Measurements from ENCODE around the gene SCAMP5. TPM values are rescaled to one million over a fixed set of nuclear protein-coding genes. Genes with fewer than 3 reads are reported as not detected.
A peak's percentile ranks its signal among the peaks of the same experiment; 100 is the strongest.

Gene SCAMP5
- polyA plus RNA-seq, 2 of the 4 experiments (the other 2 are of a cell fraction): 10.5 to 16.2 TPM

DNA sequence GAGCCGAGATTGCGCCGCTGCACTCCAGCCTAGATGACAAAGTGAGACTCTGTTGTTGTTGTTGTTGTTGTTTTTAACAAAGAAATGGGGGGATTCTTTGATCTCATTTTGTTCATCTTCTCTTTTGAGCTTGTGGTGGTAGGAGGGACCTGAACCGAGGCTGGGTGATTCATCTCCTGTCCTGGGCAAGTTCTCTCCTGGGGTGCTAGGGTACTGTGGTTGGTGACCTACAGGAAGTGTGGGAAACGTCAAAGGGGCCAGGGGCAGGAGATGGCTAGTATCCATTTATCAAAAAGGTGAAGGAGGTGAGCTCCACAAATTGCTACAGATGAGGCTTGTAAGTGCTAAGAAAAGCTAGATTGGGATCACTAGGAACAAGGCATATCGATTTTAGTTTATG lies 42.3 kb downstream of the SCAMP5 start:
- no peak for ATAC-seq
- FAIRE-seq: no peak
- peaks cover 22% of the 10 kb centered on the region for H3K4me1 ChIP-seq
- DNase-seq (ENCODE audit: low read depth in 1 of 2, low spot score in 1 of 2): no peak
- ChIA-PET CTCF (interaction anchor here (1.0 to 2.5 kb wide), 6 partner anchors 12 to 270 kb away, joined by 3 to 14 read pairs (median 6); partner anchors contain the start of gene C15orf39), POLR2A (interaction anchor here (1.6 to 1.8 kb wide), 2 partner anchors 15 to 164 kb away, joined by 4 to 5 read pairs; partner anchors contain the start of genes C15orf39 and PPCDC)
- H3K27ac ChIP-seq: no peak overlapping the region
- H3K4me2 ChIP-seq: no peak overlapping the region
- H3K4me3 ChIP-seq: no peak overlapping the region
- TF ChIP-seq NR3C1 (IDR thresholded peaks at IDR 0.05): no peak
- TF ChIP-seq CEBPB (IDR thresholded peaks at IDR 0.05): no peak
- no peak for TF ChIP-seq MAFK (IDR thresholded peaks at IDR 0.05; ENCODE audit: partially characterized antibody)
- no peak for TF ChIP-seq SMC3 (IDR thresholded peaks at IDR 0.05)
- TF ChIP-seq, protein P1, sequence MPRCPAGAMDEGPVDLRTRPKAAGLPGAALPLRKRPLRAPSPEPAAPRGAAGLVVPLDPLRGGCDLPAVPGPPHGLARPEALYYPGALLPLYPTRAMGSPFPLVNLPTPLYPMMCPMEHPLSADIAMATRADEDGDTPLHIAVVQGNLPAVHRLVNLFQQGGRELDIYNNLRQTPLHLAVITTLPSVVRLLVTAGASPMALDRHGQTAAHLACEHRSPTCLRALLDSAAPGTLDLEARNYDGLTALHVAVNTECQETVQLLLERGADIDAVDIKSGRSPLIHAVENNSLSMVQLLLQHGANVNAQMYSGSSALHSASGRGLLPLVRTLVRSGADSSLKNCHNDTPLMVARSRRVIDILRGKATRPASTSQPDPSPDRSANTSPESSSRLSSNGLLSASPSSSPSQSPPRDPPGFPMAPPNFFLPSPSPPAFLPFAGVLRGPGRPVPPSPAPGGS (IDR thresholded peaks at IDR 0.05): no peak
- TF ChIP-seq, protein P2, sequence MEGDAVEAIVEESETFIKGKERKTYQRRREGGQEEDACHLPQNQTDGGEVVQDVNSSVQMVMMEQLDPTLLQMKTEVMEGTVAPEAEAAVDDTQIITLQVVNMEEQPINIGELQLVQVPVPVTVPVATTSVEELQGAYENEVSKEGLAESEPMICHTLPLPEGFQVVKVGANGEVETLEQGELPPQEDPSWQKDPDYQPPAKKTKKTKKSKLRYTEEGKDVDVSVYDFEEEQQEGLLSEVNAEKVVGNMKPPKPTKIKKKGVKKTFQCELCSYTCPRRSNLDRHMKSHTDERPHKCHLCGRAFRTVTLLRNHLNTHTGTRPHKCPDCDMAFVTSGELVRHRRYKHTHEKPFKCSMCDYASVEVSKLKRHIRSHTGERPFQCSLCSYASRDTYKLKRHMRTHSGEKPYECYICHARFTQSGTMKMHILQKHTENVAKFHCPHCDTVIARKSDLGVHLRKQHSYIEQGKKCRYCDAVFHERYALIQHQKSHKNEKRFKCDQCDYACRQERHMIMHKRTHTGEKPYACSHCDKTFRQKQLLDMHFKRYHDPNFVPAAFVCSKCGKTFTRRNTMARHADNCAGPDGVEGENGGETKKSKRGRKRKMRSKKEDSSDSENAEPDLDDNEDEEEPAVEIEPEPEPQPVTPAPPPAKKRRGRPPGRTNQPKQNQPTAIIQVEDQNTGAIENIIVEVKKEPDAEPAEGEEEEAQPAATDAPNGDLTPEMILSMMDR (IDR thresholded peaks at IDR 0.05): no peak
- no peaks in the 10 kb centered on the region for H3K9me3 ChIP-seq
- WGBS (ENCODE audit: missing lambda C conversion rate): 79% methylated on average over 6 of the region's 6 CpGs

DNA sequence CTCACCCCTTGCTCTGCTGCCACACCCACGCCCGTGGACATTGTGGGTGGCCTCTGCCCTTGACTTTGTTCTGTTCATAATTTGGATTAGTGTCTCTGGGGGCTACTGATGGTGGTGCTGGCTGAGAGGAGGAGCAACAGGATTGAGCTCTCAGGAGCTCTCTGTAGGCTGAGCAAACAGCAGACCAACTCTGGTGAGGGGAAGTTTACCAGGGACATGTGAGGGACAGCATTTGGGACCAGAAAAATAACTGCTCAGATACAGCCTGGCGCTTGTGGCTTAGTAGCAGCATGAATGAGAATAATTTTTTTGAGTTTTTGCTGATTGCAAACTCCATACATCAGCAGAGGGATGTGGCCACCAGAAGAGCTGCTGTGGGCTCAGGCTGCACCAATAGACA lies 42.9 kb downstream of the SCAMP5 start:
- Histone ChIP-seq H3K27ac (0 out of 6 replicates have a peak overlapping the region, but pooled peaks of 1 of the 2 experiments have one; percentile 13), H3K4me3 (no peak overlapping the region), H3K4me1 (peaks cover 27% of the 10 kb centered on the region), H3K9me3 (no peaks in the 10 kb centered on the region), H3K4me2 (no peak overlapping the region)
- WGBS (ENCODE audit: missing lambda C conversion rate): 65% methylated on average over 3 of the region's 3 CpGs
- no peak for ATAC-seq
- POLR2A ChIA-PET: interaction anchor here (1.8 kb wide), 1 partner anchor 164 kb away, joined by 5 read pairs; the partner anchor contains the start of gene C15orf39
- CTCF ChIA-PET: interaction anchor here (1.0 to 2.5 kb wide), 5 partner anchors 12 to 270 kb away, joined by 4 to 14 read pairs (median 7); partner anchors contain the start of gene C15orf39
- FAIRE-seq: no peak
- DNase-seq (ENCODE audit: low read depth in 1 of 2, low spot score in 1 of 2): no peak
- no peak for TF ChIP-seq ZC3H11A (IDR thresholded peaks at IDR 0.05)
- no peak for TF ChIP-seq SMC3 (IDR thresholded peaks at IDR 0.05)

DNA sequence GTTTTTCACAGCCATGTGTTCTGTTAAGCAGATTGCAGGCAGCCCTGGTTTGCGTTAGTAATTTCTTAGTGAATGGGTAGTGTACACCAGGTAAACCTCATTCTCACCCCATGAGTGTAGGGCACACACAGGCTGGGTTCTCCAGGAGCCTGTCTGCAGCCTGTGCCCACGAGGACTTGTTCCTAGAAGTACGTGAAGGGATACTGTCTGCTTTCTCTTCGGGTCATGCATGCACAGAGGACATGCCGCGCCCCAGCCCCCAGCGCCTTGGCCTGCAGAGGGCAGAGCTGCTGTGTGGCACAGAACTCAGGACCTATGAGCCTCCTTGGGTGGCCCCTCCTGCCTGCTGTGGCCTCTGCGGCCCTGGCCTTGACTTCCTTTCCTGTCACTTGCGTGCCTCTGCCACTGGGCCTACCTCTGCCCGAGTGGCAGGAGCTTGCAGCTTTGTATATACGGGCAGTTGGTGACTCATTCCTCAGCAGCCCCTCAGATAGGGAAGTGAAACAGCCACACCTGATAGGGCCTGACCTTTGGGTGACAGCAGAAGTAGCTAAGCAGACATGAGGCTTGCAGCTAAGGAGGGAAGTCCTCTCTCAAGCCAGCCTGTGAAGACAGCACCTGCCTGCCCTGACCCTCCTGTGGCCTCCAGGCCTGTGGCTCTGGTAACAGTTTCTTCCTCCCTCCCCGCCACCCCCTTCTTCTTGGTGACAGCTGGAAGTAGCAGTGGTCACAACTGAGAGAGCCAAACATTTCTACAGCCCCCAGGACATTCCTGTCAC lies 47.6 kb downstream of the SCAMP5 start:
- ChIA-PET CTCF (interaction anchor here (0.7 to 3.9 kb wide), 20 partner anchors 9 to 265 kb away, joined by 3 to 25 read pairs (median 4); no protein-coding TSS in a partner anchor), POLR2A (interaction anchor here (0.7 to 1.1 kb wide), 4 partner anchors 14 to 161 kb away, joined by 3 to 7 read pairs (median 6); partner anchors contain the start of gene C15orf39)
- WGBS (ENCODE audit: missing lambda C conversion rate): 59% methylated on average over 12 of the region's 12 CpGs
- Histone ChIP-seq H3K27ac (peak overlapping the region; percentile 34 to 69), H3K4me2 (peak overlapping the region; percentile 30), H3K9me3 (no peaks in the 10 kb centered on the region), H3K4me1 (peaks cover 33% of the 10 kb centered on the region), H3K4me3 (no peak overlapping the region)
- TF ChIP-seq RAD21 (conservative IDR thresholded peaks at IDR 0.05 in 1 of 2, IDR thresholded peaks at IDR 0.05 in 1 of 2): peak; percentile 80 to 83
- no peak for TF ChIP-seq BHLHE40 (IDR thresholded peaks at IDR 0.05; ENCODE audit: low read depth, low read length)
- TF ChIP-seq MAZ (IDR thresholded peaks at IDR 0.05; ENCODE audit: borderline replicate concordance, low read depth, low read length): no peak
- TF ChIP-seq SMC3 (IDR thresholded peaks at IDR 0.05): peak; percentile 80
- 0 out of 2 replicates have a peak, but pooled peaks have one; percentile 41 for TF ChIP-seq MYC (IDR thresholded peaks at IDR 0.05; ENCODE audit: borderline replicate concordance, low read length)
- TF ChIP-seq FOXS1 (CRISPR knock-in tag; IDR thresholded peaks at IDR 0.05): 0 out of 2 replicates have a peak, but pooled peaks have one; percentile 29
- TF ChIP-seq, protein P2 (IDR thresholded peaks at IDR 0.05): peak; percentile 58
- no peak for TF ChIP-seq FOSL2 (IDR thresholded peaks at IDR 0.05)
- TF ChIP-seq FOSL2 (CRISPR knock-in tag; IDR thresholded peaks at IDR 0.05): peak; percentile 71
- TF ChIP-seq RFX5 (IDR thresholded peaks at IDR 0.05): peak; percentile 76; the same call in 1 of the 2 replicates
- ATAC-seq: peak; percentile 82 to 87
- peak; percentile 57 to 76 for DNase-seq (ENCODE audit: low read depth in 1 of 2, low spot score in 1 of 2)
- FAIRE-seq: no peak

All from A549 (cell line).